Duodenal mucosa (tissue), 2 donors: Measurements from ENCODE around the gene TCAF1.
"Not testable (repeated sequence)": the region's sequence is repeated elsewhere in the genome, so short reads cannot be mapped to it uniquely, and the experiment has no call there.

ENCODE experiments used
- H3K27ac ChIP-seq: one replicate; pipeline ENCODE4 v1.7.0; 2013; ENCODE audit warnings: low read depth, low read length
- H3K27me3 ChIP-seq, 2 donors: one replicate each; pipeline ENCODE4 v1.7.0; 2013; ENCODE audit warnings: low read length in 2 of 2, control low read depth in 1 of 2; ENCODE audit not compliant: insufficient read depth in 2 of 2, control insufficient read depth in 1 of 2
- H3K36me3 ChIP-seq, 2 donors: one replicate each; pipeline ENCODE4 v1.7.0; 2013; ENCODE audit warnings: low read length in 2 of 2, control low read depth in 1 of 2; ENCODE audit not compliant: insufficient read depth in 2 of 2, control insufficient read depth in 1 of 2
- H3K4me1 ChIP-seq, 2 donors: one replicate each; pipeline ENCODE4 v1.7.0; 2013; ENCODE audit warnings: low read length in 2 of 2, control low read depth in 1 of 2; ENCODE audit not compliant: insufficient read depth in 2 of 2, control insufficient read depth in 1 of 2
- H3K4me3 ChIP-seq, 2 donors: one replicate each; pipeline ENCODE4 v1.7.0; 2013; ENCODE audit warnings: low read length in 2 of 2, low read depth in 1 of 2
- H3K9ac ChIP-seq, 2 donors: one replicate each; pipeline ENCODE4 v1.7.0; 2013; ENCODE audit warnings: low read length in 2 of 2, low read depth in 1 of 2
- H3K9me3 ChIP-seq, 2 donors: one replicate each; pipeline ENCODE4 v1.7.0; 2013; ENCODE audit warnings: low read length in 2 of 2, control low read depth in 1 of 2; ENCODE audit not compliant: control insufficient read depth in 1 of 2

The TCAF1 gene

GRCh38 chr7:143857994-143858393, 44.0 kb downstream of the TCAF1 start:
- H3K27me3 ChIP-seq, H3K9ac ChIP-seq: not testable (repeated sequence)

GRCh38 chr7:143855443-143855842, 46.5 kb downstream of the TCAF1 start:
- not testable (repeated sequence) for H3K27ac ChIP-seq, H3K9ac ChIP-seq, H3K9me3 ChIP-seq, H3K4me3 ChIP-seq, H3K36me3 ChIP-seq, H3K4me1 ChIP-seq, H3K27me3 ChIP-seq

More at GRCh38 chr7:143857994-143858393, 44.0 kb downstream of the TCAF1 start:
- H3K36me3 ChIP-seq, H3K27ac ChIP-seq, H3K4me3 ChIP-seq, H3K9me3 ChIP-seq, H3K4me1 ChIP-seq: not testable (repeated sequence)

GRCh38 chr7:143850682-143851081, 51.3 kb downstream of the TCAF1 start:
- no peak overlapping the region for H3K9ac ChIP-seq

DNA sequence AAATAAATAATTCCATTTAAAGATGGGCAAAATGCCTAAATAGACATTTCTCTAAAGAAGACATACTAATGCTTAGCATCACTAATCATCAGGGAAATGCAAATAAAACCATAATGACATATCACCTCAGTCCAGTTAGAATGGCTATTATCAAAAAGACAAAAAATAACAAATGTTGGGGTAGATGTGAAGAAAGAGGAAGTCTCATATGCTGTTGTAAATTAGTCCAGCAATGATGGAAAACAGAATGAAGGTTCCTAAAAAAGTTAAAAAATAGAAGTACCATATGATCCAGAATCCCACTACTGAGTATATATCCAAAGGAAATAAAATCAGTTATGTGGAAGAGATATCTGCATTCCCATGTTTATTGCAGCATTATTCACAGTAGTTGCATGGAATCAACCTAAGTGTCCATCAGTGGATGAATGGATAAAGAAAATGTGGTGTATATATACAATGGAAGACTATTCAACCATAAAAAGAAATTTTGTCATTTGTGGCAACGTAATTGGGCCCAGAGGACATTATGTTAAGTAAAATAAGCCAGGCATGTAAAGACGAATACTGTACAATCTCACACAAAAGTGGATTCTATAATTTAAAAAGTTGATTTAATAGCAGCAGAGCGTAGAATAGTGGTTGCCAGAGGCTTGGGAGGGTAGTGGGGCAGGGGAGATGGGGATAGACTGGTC, 52.0 kb downstream of the TCAF1 start:
- H3K4me1 ChIP-seq, result no peaks in the 10 kb centered on the region
- H3K27me3 ChIP-seq, result no peaks in the 10 kb centered on the region
- no peak overlapping the region for H3K4me3 ChIP-seq
- no peaks in the 10 kb centered on the region for H3K36me3 ChIP-seq
- no peak overlapping the region for H3K9ac ChIP-seq
- peaks cover 0 to 3% of the 10 kb centered on the region in 2 donors for H3K9me3 ChIP-seq
- no peak overlapping the region for H3K27ac ChIP-seq

More at GRCh38 chr7:143850682-143851081, 51.3 kb downstream of the TCAF1 start:
- no peak overlapping the region for H3K4me3 ChIP-seq
- no peaks in the 10 kb centered on the region for H3K36me3 ChIP-seq
- H3K9me3 ChIP-seq, result no peaks in the 10 kb centered on the region
- H3K27me3 ChIP-seq, result no peaks in the 10 kb centered on the region
- no peak overlapping the region for H3K27ac ChIP-seq
- no peaks in the 10 kb centered on the region for H3K4me1 ChIP-seq

DNA sequence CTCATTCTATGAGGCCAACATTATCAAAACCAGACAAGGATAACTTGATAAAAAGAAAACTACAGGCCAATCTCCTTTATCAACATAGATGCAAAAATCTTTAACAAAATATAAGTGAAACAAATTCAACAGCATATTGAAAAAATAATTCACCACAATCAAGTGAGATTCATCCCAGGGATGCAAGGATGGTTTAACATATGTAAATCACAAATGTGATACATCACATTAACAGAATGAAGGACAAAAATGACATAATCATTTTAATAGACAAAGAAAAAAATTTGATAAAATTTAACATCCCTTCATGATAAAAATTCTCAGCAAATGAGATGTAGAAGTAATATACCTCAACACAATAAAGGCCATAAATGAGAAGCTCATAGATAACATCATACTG, 53.8 kb downstream of the TCAF1 start:
- H3K4me1 ChIP-seq, result no peaks in the 10 kb centered on the region
- H3K9ac ChIP-seq, result no peak overlapping the region
- H3K27ac ChIP-seq, result no peak overlapping the region
- no peak overlapping the region for H3K4me3 ChIP-seq
- no peaks in the 10 kb centered on the region for H3K36me3 ChIP-seq
- H3K9me3 ChIP-seq, result peaks cover 0 to 3% of the 10 kb centered on the region in 2 donors
- no peaks in the 10 kb centered on the region for H3K27me3 ChIP-seq

DNA sequence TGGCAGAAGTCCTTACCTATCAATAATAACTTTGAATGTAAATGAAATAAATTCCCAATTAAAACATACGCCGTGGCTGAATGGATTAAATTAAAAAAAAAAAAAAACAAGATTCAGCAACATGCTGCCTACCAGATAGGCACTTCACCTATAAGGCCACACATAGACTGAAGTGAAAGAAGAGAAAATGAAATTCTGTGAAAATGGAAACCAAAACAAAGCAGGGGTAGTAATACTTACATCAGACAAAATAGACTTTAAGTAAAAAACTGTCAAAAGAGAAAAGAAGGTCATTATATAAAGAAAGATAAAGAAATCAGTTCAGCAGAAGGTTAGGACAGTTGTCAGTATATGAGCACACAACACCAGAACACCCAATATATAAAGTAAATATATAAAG, 55.3 kb downstream of the TCAF1 start:
- H3K4me3 ChIP-seq, result no peak overlapping the region
- peaks cover 0 to 3% of the 10 kb centered on the region in 2 donors for H3K9me3 ChIP-seq

GRCh38 chr7:143841696-143842095, 60.3 kb downstream of the TCAF1 start:
- not testable (repeated sequence) for H3K27me3 ChIP-seq, H3K4me1 ChIP-seq, H3K36me3 ChIP-seq, H3K4me3 ChIP-seq, H3K27ac ChIP-seq, H3K9me3 ChIP-seq, H3K9ac ChIP-seq

More for the DNA sequence above, 55.3 kb downstream of the TCAF1 start:
- H3K4me1 ChIP-seq, result no peaks in the 10 kb centered on the region
- no peaks in the 10 kb centered on the region for H3K36me3 ChIP-seq
- no peak overlapping the region for H3K27ac ChIP-seq
- H3K9ac ChIP-seq, result no peak overlapping the region
- H3K27me3 ChIP-seq, result no peaks in the 10 kb centered on the region

DNA sequence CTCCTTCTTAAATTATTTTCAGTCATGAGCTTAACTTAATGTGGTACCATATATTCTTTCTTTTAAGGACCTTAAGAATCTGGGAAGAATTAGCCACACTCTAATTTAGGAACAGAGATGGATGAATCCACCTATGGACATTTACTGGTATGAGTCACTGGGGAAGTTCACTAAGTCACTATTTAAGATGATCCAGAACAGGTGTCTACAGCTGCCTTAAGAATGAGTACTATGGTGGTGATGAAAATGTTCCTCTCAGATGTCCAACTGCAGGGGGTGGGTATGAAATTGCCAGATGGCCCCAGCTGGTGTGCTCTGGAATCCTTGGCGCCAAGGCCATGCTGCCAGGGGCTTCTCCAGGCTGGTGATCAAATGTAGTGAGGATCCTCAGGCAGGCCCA, 61.9 kb downstream of the TCAF1 start:
- not testable (repeated sequence) for H3K36me3 ChIP-seq, H3K27me3 ChIP-seq, H3K4me3 ChIP-seq, H3K9ac ChIP-seq, H3K27ac ChIP-seq, H3K4me1 ChIP-seq, H3K9me3 ChIP-seq

GRCh38 chr7:143837223-143837622, 64.8 kb downstream of the TCAF1 start:
- not testable (repeated sequence) for H3K9me3 ChIP-seq, H3K27ac ChIP-seq, H3K27me3 ChIP-seq, H3K36me3 ChIP-seq, H3K4me3 ChIP-seq, H3K4me1 ChIP-seq, H3K9ac ChIP-seq

- H3K36me3 ChIP-seq, H3K4me1 ChIP-seq, H3K27ac ChIP-seq, H3K9ac ChIP-seq, H3K9me3 ChIP-seq, H3K27me3 ChIP-seq: not testable (repeated sequence)
- peak overlapping the region; percentile 29 to 54 for H3K4me3 ChIP-seq
Observed at GRCh38 chr7:143836622-143837021, 65.4 kb downstream of the TCAF1 start.

- H3K27me3 ChIP-seq, H3K9ac ChIP-seq, H3K4me3 ChIP-seq: not testable (repeated sequence)
Observed at GRCh38 chr7:143836088-143836487, 65.9 kb downstream of the TCAF1 start.

More at GRCh38 chr7:143836088-143836487, 65.9 kb downstream of the TCAF1 start:
- not testable (repeated sequence) for H3K4me1 ChIP-seq, H3K36me3 ChIP-seq, H3K27ac ChIP-seq, H3K9me3 ChIP-seq
